ENCODE data around the gene SNX18. TPM values are rescaled to one million over a fixed set of nuclear protein-coding genes. Genes with fewer than 3 reads are reported as not detected.

SNX18 gene
- total and polyA plus RNA-seq, 2 experiments from 2014 or later = 4.7 to 33.0 TPM

- Mint-ChIP-seq H3K27me3 (ENCODE audit: insufficient read depth, low read depth, poor library complexity) (no peaks in the 10 kb centered on the region), H3K9me3 (no peaks in the 10 kb centered on the region), H3K4me3 (no peak overlapping the region), H3K36me3 (ENCODE audit: low read depth) (peaks cover 6% of the 10 kb centered on the region; the same call in 2 of the 3 replicates), H3K27ac (no peak overlapping the region), H3K4me1 (peaks cover 7% of the 10 kb centered on the region; the same call in 2 of the 3 replicates)
- Histone ChIP-seq H3F3A (replicated peaks; ENCODE audit: low read depth) (no peaks in the 10 kb centered on the region), H2AFZ (no peak overlapping the region), H3K79me2 (replicated peaks; ENCODE audit: insufficient read depth) (peaks cover 64% of the 10 kb centered on the region), H3K27ac (ENCODE audit: low read depth) (no peak overlapping the region), H3K27me3 (ENCODE audit: insufficient read depth) (no peaks in the 10 kb centered on the region), H3K4me3 (no peak overlapping the region), H3K4me1 (ENCODE audit: insufficient read depth) (no peaks in the 10 kb centered on the region), H4K20me1 (replicated peaks; ENCODE audit: insufficient read depth) (no peaks in the 10 kb centered on the region), H3K9me2 (ENCODE audit: insufficient read depth) (no peaks in the 10 kb centered on the region), H3K4me2 (no peak overlapping the region), H3K36me3 (ENCODE audit: insufficient read depth) (no peaks in the 10 kb centered on the region)
- no peak for ATAC-seq
- no peak for DNase-seq (ENCODE audit: low spot score)
- TF ChIP-seq EZH2phosphoT487 (IDR thresholded peaks at IDR 0.05; ENCODE audit: unreplicated experiment) = no peak
- no peak for TF ChIP-seq NANOG (IDR thresholded peaks at IDR 0.05; ENCODE audit: borderline replicate concordance)
- TF ChIP-seq EZH2 (IDR thresholded peaks at IDR 0.05; ENCODE audit: low read depth, unreplicated experiment) = no peak
- no peak for TF ChIP-seq CTCF (conservative IDR thresholded peaks at IDR 0.05; ENCODE audit: low read depth in 2 of 2)
- no peak for TF ChIP-seq ZNF114 (CRISPR knock-in tag; IDR thresholded peaks at IDR 0.05)
- no peak for TF ChIP-seq CREB1 (CRISPR knock-in tag; IDR thresholded peaks at IDR 0.05; ENCODE audit: low read depth)
- no peak for TF ChIP-seq ZNF331 (CRISPR knock-in tag; IDR thresholded peaks at IDR 0.05; ENCODE audit: low read depth)
- TF ChIP-seq STAT1 (IDR thresholded peaks at IDR 0.05; ENCODE audit: unreplicated experiment) = no peak
- no peak for TF ChIP-seq ZNF462 (CRISPR knock-in tag; IDR thresholded peaks at IDR 0.05)
- no peak for TF ChIP-seq REST (IDR thresholded peaks at IDR 0.05; ENCODE audit: unreplicated experiment)
- no peak for TF ChIP-seq JUNB (IDR thresholded peaks at IDR 0.05; ENCODE audit: unreplicated experiment)
- no peak for TF ChIP-seq ETS1 (IDR thresholded peaks at IDR 0.05)
- no peak for TF ChIP-seq POLR2AphosphoS5 (IDR thresholded peaks at IDR 0.05; ENCODE audit: low read depth)
Observed at GRCh38 chr5:54540286-54540685, 22.7 kb downstream of the SNX18 start.

All from GM23338 (cell line).